Smooth muscle cell (in vitro differentiated cells): ENCODE results near the gene USP34. TPM values are rescaled to one million over a fixed set of nuclear protein-coding genes. Genes with fewer than 3 reads are reported as not detected.

ENCODE experiments used
- DNase-seq: peaks from one replicate; lab custom pipeline; 2025; ENCODE audit not compliant: unreplicated experiment; lab: John Stamatoyannopoulos, UW
- H2AFZ ChIP-seq: fragments of 200-600 bp; sonication (generic); 2 replicates; pipeline ENCODE4 v1.6.0; 2016; ENCODE audit warnings: antibody characterized with exemption, low read depth, mild to moderate bottlenecking
- H3F3A ChIP-seq: fragments of 200-600 bp; sonication (generic); 2 replicates; pipeline ENCODE4 v1.6.0; 2017; ENCODE audit warnings: antibody characterized with exemption, low read depth
- H3K27ac ChIP-seq: fragments of 200-600 bp; sonication (generic); 2 replicates; pipeline ENCODE4 v1.5.1; 2016; ENCODE audit warnings: low read depth, mild to moderate bottlenecking
- H3K27me3 ChIP-seq: fragments of 200-600 bp; sonication (generic); 2 replicates; pipeline ENCODE4 v1.6.1; 2016; ENCODE audit warnings: low read depth, mild to moderate bottlenecking
- H3K36me3 ChIP-seq: fragments of 200-600 bp; sonication (generic); 2 replicates; pipeline ENCODE4 v1.5.1; 2016; ENCODE audit warnings: low read depth
- H3K4me1 ChIP-seq: fragments of 200-600 bp; sonication (generic); 2 replicates; pipeline ENCODE4 v1.5.1; 2016; ENCODE audit warnings: low read depth
- H3K4me2 ChIP-seq: fragments of 200-600 bp; sonication (generic); 2 replicates; pipeline ENCODE4 v1.6.0; 2016; ENCODE audit warnings: mild to moderate bottlenecking
- H3K4me3 ChIP-seq: fragments of 200-600 bp; sonication (generic); 2 replicates; pipeline ENCODE4 v1.5.1; 2016; ENCODE audit warnings: mild to moderate bottlenecking
- H3K79me2 ChIP-seq: fragments of 200-600 bp; sonication (generic); 2 replicates; pipeline ENCODE4 v1.6.0; 2016; ENCODE audit warnings: low read depth, mild to moderate bottlenecking
- H3K9ac ChIP-seq: fragments of 200-600 bp; sonication (generic); 2 replicates; pipeline ENCODE4 v1.6.0; 2016; ENCODE audit warnings: low read depth
- H3K9me3 ChIP-seq: fragments of 200-600 bp; sonication (generic); replicated peaks from 2 replicates; pipeline ENCODE4 v1.5.1; 2016; ENCODE audit warnings: low read depth
- H4K20me1 ChIP-seq: fragments of 200-600 bp; sonication (generic); 2 replicates; pipeline ENCODE4 v1.6.0; 2016; ENCODE audit warnings: low read depth
- WGBS: methylation state at CpG from one replicate; pipeline ENCODE4 v1.1.7; 2016; ENCODE audit warnings: low lambda C conversion rate; 5-methylcytosine and 5-hydroxymethylcytosine counted together
- polyA plus RNA-seq: library from polyadenylated mRNA; unstranded; fragments of >200 nt; fragmentation: Nextera tagmentation; extraction: Ambion mirVana; gene quantifications from 2 replicates; pipeline ENCODE4 v1.2.1, GENCODE V29; 2016
- total RNA-seq: library from RNA; depleted of rRNA; stranded (reverse); fragments of >200 nt; gene quantifications from 2 replicates; pipeline ENCODE4 v1.2.3, GENCODE V29; 2014
- TF ChIP-seq, protein P1 (sequence below): fragments of 200-600 bp; sonication (generic); IDR thresholded peaks from 2 replicates; pipeline ENCODE4 v1.5.1; 2017; ENCODE audit warnings: borderline replicate concordance, mild to moderate bottlenecking, antibody characterized with exemption; ENCODE audit not compliant: insufficient read depth, poor library complexity, severe bottlenecking

USP34 gene
- total and polyA plus RNA-seq, 2 experiments from 2014 or later: 26.4 to 152 TPM

GRCh38 chr2:61272421-61273070 lies 198.3 kb downstream of the USP34 start:
- Histone ChIP-seq H3K9ac (no peak overlapping the region), H3K36me3 (peaks cover 8% of the 10 kb centered on the region), H3K4me1 (no peaks in the 10 kb centered on the region), H3F3A (no peaks in the 10 kb centered on the region), H2AFZ (no peak overlapping the region), H3K27me3 (no peaks in the 10 kb centered on the region), H3K9me3 (no peaks in the 10 kb centered on the region), H3K4me2 (peak overlapping the region; percentile 31), H4K20me1 (no peaks in the 10 kb centered on the region), H3K79me2 (no peaks in the 10 kb centered on the region), H3K27ac (peak overlapping the region; percentile 44), H3K4me3 (no peak overlapping the region)
- TF ChIP-seq, protein P1, sequence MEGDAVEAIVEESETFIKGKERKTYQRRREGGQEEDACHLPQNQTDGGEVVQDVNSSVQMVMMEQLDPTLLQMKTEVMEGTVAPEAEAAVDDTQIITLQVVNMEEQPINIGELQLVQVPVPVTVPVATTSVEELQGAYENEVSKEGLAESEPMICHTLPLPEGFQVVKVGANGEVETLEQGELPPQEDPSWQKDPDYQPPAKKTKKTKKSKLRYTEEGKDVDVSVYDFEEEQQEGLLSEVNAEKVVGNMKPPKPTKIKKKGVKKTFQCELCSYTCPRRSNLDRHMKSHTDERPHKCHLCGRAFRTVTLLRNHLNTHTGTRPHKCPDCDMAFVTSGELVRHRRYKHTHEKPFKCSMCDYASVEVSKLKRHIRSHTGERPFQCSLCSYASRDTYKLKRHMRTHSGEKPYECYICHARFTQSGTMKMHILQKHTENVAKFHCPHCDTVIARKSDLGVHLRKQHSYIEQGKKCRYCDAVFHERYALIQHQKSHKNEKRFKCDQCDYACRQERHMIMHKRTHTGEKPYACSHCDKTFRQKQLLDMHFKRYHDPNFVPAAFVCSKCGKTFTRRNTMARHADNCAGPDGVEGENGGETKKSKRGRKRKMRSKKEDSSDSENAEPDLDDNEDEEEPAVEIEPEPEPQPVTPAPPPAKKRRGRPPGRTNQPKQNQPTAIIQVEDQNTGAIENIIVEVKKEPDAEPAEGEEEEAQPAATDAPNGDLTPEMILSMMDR: no peak
- no peak for DNase-seq
- 77% methylated on average over 4 of the region's 4 CpGs for WGBS

- no peak overlapping the region for H3K27ac ChIP-seq
- TF ChIP-seq, protein P1: no peak
- H4K20me1 ChIP-seq: no peaks in the 10 kb centered on the region
- no peaks in the 10 kb centered on the region for H3K9me3 ChIP-seq
- no peaks in the 10 kb centered on the region for H3K79me2 ChIP-seq
- H3K27me3 ChIP-seq: no peaks in the 10 kb centered on the region
- no peak overlapping the region for H3K4me3 ChIP-seq
- no peaks in the 10 kb centered on the region for H3F3A ChIP-seq
- peaks cover 14% of the 10 kb centered on the region for H3K36me3 ChIP-seq
- H3K4me1 ChIP-seq: no peaks in the 10 kb centered on the region
- no peak overlapping the region for H2AFZ ChIP-seq
- no peak overlapping the region for H3K4me2 ChIP-seq
- 96% methylated on average over 4 of the region's 4 CpGs for WGBS
- H3K9ac ChIP-seq: no peak overlapping the region
- DNase-seq: no peak
Observed at GRCh38 chr2:61268249-61268648, 202.6 kb downstream of the USP34 start.

DNA sequence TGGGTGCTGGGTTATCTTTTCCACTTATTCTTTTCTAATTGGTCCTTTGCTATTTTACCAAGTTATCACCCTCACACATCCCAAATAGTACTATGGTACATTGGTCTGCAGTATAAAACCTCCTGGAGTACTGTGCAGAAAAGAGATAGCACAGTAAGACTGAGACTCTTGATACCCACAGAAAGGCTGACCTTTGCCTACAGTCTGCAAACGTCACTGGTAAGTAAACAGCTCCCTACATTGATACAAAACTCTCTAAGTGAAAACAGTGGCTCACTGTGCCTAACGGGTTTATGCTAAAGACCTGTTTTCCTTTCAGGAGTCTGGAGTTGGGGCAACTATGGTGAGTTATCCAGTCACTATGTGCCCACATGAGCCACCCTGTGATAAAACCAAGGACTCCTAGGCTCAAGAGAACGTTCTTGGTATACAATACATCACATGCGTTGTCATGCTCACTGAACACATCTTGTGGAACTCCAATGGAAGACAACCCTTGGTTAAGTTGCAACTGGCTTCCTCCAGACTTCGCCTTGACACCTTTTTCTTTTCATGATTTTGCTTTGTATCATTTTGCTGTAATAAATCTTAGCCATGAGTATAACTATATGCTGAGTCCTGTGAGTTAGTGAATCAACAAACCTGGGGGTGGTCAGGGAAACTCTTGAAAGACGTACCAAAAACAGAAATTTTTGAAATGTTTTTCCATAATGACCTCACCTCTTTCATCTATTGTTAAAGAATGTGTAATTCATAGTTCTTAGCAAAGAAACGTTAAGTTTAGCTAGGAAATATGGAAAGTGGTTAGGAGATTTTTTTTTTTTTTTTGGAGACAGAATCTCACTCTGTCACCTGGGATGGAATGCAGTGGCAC lies 204.0 kb downstream of the USP34 start:
- no peak for DNase-seq
- Histone ChIP-seq H2AFZ (no peak overlapping the region), H3K4me1 (no peaks in the 10 kb centered on the region), H3K27me3 (no peaks in the 10 kb centered on the region), H3K36me3 (peaks cover 14% of the 10 kb centered on the region), H4K20me1 (no peaks in the 10 kb centered on the region), H3K27ac (no peak overlapping the region), H3K9me3 (no peaks in the 10 kb centered on the region), H3K79me2 (no peaks in the 10 kb centered on the region), H3F3A (no peaks in the 10 kb centered on the region), H3K9ac (no peak overlapping the region), H3K4me2 (no peak overlapping the region), H3K4me3 (no peak overlapping the region)
- WGBS: 88% methylated on average over 7 of the region's 7 CpGs
- TF ChIP-seq, protein P1: no peak
